ENCODE measurements around the gene KRT81.

- TF ChIP-seq GATA3 (IDR thresholded peaks at IDR 0.05; ENCODE audit: low read depth, low read length) (no peak), GATA2 (IDR thresholded peaks at IDR 0.05; ENCODE audit: low read depth, low read length) (no peak)
Observed at GRCh38 chr12:52338241-52338960, 47.1 kb upstream of the KRT81 start.
